GM23248 (cell line): ENCODE measurements around the gene CCDC9. TPM values are rescaled to one million over a fixed set of nuclear protein-coding genes. Genes with fewer than 3 reads are reported as not detected.

Source experiments
- DNase-seq: peaks from one replicate; pipeline ENCODE4 v3.0.0-alpha.2; 2015
- H2AFZ ChIP-seq: fragments of 200-600 bp; sonication (generic); 2 replicates; pipeline ENCODE4 v1.6.1; 2016; ENCODE audit warnings: antibody characterized with exemption
- H3F3A ChIP-seq: fragments of 200-600 bp; sonication (generic); 2 replicates; pipeline ENCODE4 v1.6.1; 2016; ENCODE audit warnings: mild to moderate bottlenecking, antibody characterized with exemption, mixed run types; ENCODE audit not compliant: insufficient read depth
- H3K27ac ChIP-seq: fragments of 200-600 bp; sonication (generic); 2 replicates; pipeline ENCODE4 v1.5.1; 2016; ENCODE audit warnings: mild to moderate bottlenecking
- H3K27me3 ChIP-seq: fragments of 200-600 bp; sonication (generic); replicated peaks from 2 replicates; pipeline ENCODE4 v1.6.1; 2016; ENCODE audit warnings: mild to moderate bottlenecking; ENCODE audit not compliant: insufficient read depth
- H3K36me3 ChIP-seq: fragments of 200-600 bp; sonication (generic); 2 replicates; pipeline ENCODE4 v1.6.1; 2016; ENCODE audit warnings: low read depth, mild to moderate bottlenecking
- H3K4me1 ChIP-seq: fragments of 200-600 bp; sonication (generic); 2 replicates; pipeline ENCODE4 v1.6.1; 2016; ENCODE audit warnings: mild to moderate bottlenecking; ENCODE audit not compliant: insufficient read depth
- H3K4me2 ChIP-seq: fragments of 200-600 bp; sonication (generic); one replicate; pipeline ENCODE4 v1.6.1; 2016; ENCODE audit warnings: mild to moderate bottlenecking; ENCODE audit not compliant: unreplicated experiment
- H3K4me3 ChIP-seq: fragments of 200-600 bp; sonication (generic); 2 replicates; pipeline ENCODE4 v1.5.1; 2016; ENCODE audit warnings: mild to moderate bottlenecking
- H3K79me2 ChIP-seq: fragments of 200-600 bp; sonication (generic); 2 replicates; pipeline ENCODE4 v1.6.1; 2016; ENCODE audit warnings: mild to moderate bottlenecking; ENCODE audit not compliant: insufficient read depth
- H3K9ac ChIP-seq: fragments of 200-600 bp; sonication (generic); 2 replicates; pipeline ENCODE4 v1.6.1; 2016; ENCODE audit warnings: mild to moderate bottlenecking
- H3K9me2 ChIP-seq: fragments of 200-600 bp; sonication (generic); 2 replicates; pipeline ENCODE4 v1.6.1; 2016; ENCODE audit warnings: mixed run types, mild to moderate bottlenecking, moderate library complexity; ENCODE audit not compliant: insufficient read depth
- H3K9me3 ChIP-seq: fragments of 200-600 bp; sonication (generic); one replicate; pipeline ENCODE4 v1.6.1; 2017; ENCODE audit warnings: low read depth
- H4K20me1 ChIP-seq: fragments of 200-600 bp; sonication (generic); 2 replicates; pipeline ENCODE4 v1.6.0; 2016; ENCODE audit not compliant: insufficient read depth
- EZH2 ChIP-seq: fragments of 200-600 bp; sonication (generic); IDR thresholded peaks from 2 replicates; pipeline ENCODE4 v1.6.1; 2018; ENCODE audit warnings: antibody characterized with exemption, mild to moderate bottlenecking; ENCODE audit not compliant: insufficient read depth, poor library complexity, severe bottlenecking
- EZH2phosphoT487 ChIP-seq: fragments of 200-600 bp; sonication (generic); IDR thresholded peaks from 2 replicates; pipeline ENCODE4 v1.6.1; 2018; ENCODE audit warnings: antibody characterized with exemption, moderate library complexity, mild to moderate bottlenecking, low read depth; ENCODE audit not compliant: insufficient read depth
- WGBS, 2 experiments: methylation state at CpG; one replicate each; pipeline ENCODE4 v1.1.6; 2015 to 2017; ENCODE audit warnings: low lambda C conversion rate in 2 of 2, low coverage in 1 of 2; ENCODE audit errors: missing lambda C conversion rate in 2 of 2; 5-methylcytosine and 5-hydroxymethylcytosine counted together
- in situ Hi-C: fragments of 300-500 bp; cut with MboI; formaldehyde crosslinking; loops from 2 replicates; pipeline ENCODE4 v1.15.0; 2020
- microRNA counts: library from miRNA; unstranded; fragments of <30 nt; microRNA quantifications from one replicate; lab custom pipeline; 2016
- microRNA-seq: library from miRNA; unstranded; fragments of <30 nt; microRNA quantifications from one replicate; pipeline ENCODE4, GENCODE V29; 2016; ENCODE audit warnings: borderline number of aligned reads
- polyA plus RNA-seq: library from polyadenylated mRNA; unstranded; fragments of >200 nt; fragmentation: Nextera tagmentation; extraction: Ambion mirVana; gene quantifications from 2 replicates; pipeline ENCODE4 v1.2.1, GENCODE V29; 2016
- small RNA-seq: library from RNA; depleted of rRNA; stranded (forward); fragments of <200 nt; gene quantifications from one replicate; pipeline ENCODE3, GENCODE V24; 2014; ENCODE audit warnings: low read depth, low replicate concordance
- total RNA-seq: library from RNA; depleted of rRNA; stranded (reverse); fragments of >200 nt; shearing (Covaris generic); gene quantifications from 2 replicates; pipeline ENCODE4 v1.2.3, GENCODE V29; 2014; rRNA removed

Gene CCDC9
- total and polyA plus RNA-seq, 2 experiments from 2014 or later = 4.1 to 11.1 TPM

GRCh38 chr19:47316513-47316912 is 60.2 kb downstream of the CCDC9 start:
- Histone ChIP-seq H3K9me3 (no peaks in the 10 kb centered on the region), H3K36me3 (no peaks in the 10 kb centered on the region), H3K4me3 (no peak overlapping the region), H3K4me2 (no peak overlapping the region), H3K79me2 (no peaks in the 10 kb centered on the region), H2AFZ (no peak overlapping the region), H3K4me1 (peaks cover 4% of the 10 kb centered on the region; the same call in 1 of the 2 replicates), H4K20me1 (no peaks in the 10 kb centered on the region), H3F3A (peaks cover 3% of the 10 kb centered on the region; the same call in 1 of the 2 replicates), H3K27me3 (no peaks in the 10 kb centered on the region), H3K9ac (no peak overlapping the region), H3K27ac (no peak overlapping the region), H3K9me2 (no peaks in the 10 kb centered on the region)
- no peak for DNase-seq
- WGBS, 2 experiments = 83 to 90% methylated on average over 4 of the region's 4 CpGs
- in situ Hi-C loops = no loop called here
- no peak for TF ChIP-seq EZH2phosphoT487
- no peak for TF ChIP-seq EZH2

GRCh38 chr19:47319923-47320871 is 63.9 kb downstream of the CCDC9 start:
- peaks cover 3% of the 10 kb centered on the region; the same call in 1 of the 2 replicates for H3F3A ChIP-seq
- DNase-seq = no peak
- no peak overlapping the region for H2AFZ ChIP-seq
- H3K27ac ChIP-seq = no peak overlapping the region
- in situ Hi-C loops = no loop called here
- WGBS, 2 experiments = 87 to 89% methylated on average over 46 of the region's 46 CpGs
- TF ChIP-seq EZH2 (no peak), EZH2phosphoT487 (no peak)
- H3K4me1 ChIP-seq = peaks cover 4% of the 10 kb centered on the region; the same call in 1 of the 2 replicates
- H3K79me2 ChIP-seq = no peaks in the 10 kb centered on the region
- no peaks in the 10 kb centered on the region for H4K20me1 ChIP-seq
- H3K27me3 ChIP-seq = no peaks in the 10 kb centered on the region
- no peaks in the 10 kb centered on the region for H3K36me3 ChIP-seq
- H3K9me3 ChIP-seq = no peaks in the 10 kb centered on the region
- no peak overlapping the region for H3K4me2 ChIP-seq
- H3K9ac ChIP-seq = no peak overlapping the region
- no peak overlapping the region for H3K4me3 ChIP-seq
- no peaks in the 10 kb centered on the region for H3K9me2 ChIP-seq

MicroRNAs encoded within 50 kb of the gene (microRNA counts, 767-probe panel; counts per million panel counts)
- microRNA hsa-miR-3190-5p (lab: Ali Mortazavi, UCI) = 447 counts per million, percentile 86 among the panel's probes with 10 or more counts

Small RNA genes within 50 kb of the gene (microRNA-seq; reads per million reads assigned to microRNA genes)
- gene MIR3190 (not detected), gene MIR3191 (not detected)

Small RNA genes within 50 kb of the gene (small RNA-seq; reads per million reads assigned to genes)
- not detected for gene MIR3190

Other genes starting within 250 kb of the CCDC9 start
- gene NPAS1, start 236.7 kb upstream of the CCDC9 start, total RNA-seq = 8.6 and 10.6 TPM in 2 replicates
- 21.1 and 23.2 TPM in 2 replicates for gene NPAS1, start 236.7 kb upstream of the CCDC9 start, polyA plus RNA-seq
- gene TMEM160, start 207.9 kb upstream of the CCDC9 start, total RNA-seq = 21.7 and 23.8 TPM in 2 replicates
- 57.8 and 64.1 TPM in 2 replicates for gene TMEM160, start 207.9 kb upstream of the CCDC9 start, polyA plus RNA-seq
- 9.1 and 9.9 TPM in 2 replicates for gene ZC3H4, start 142.7 kb upstream of the CCDC9 start, total RNA-seq
- gene ZC3H4, start 142.7 kb upstream of the CCDC9 start, polyA plus RNA-seq = 6.0 and 7.0 TPM in 2 replicates
- gene SAE1, start 125.7 kb upstream of the CCDC9 start, total RNA-seq = 132 and 177 TPM in 2 replicates
- gene SAE1, start 125.7 kb upstream of the CCDC9 start, polyA plus RNA-seq = 143 and 154 TPM in 2 replicates
- 11.9 and 14.6 TPM in 2 replicates for gene BBC3, start 25.3 kb upstream of the CCDC9 start, total RNA-seq
- 6.2 and 6.3 TPM in 2 replicates for gene BBC3, start 25.3 kb upstream of the CCDC9 start, polyA plus RNA-seq
- 2.9 and 5.2 TPM in 2 replicates for gene INAFM1, start 18.4 kb downstream of the CCDC9 start, total RNA-seq
- 14.1 and 14.5 TPM in 2 replicates for gene INAFM1, start 18.4 kb downstream of the CCDC9 start, polyA plus RNA-seq
- gene C5AR1, start 53.3 kb downstream of the CCDC9 start, total RNA-seq = 0.51 TPM in 1 of 2 replicates, not detected in the other
- 0.10 and 0.46 TPM in 2 replicates for gene C5AR1, start 53.3 kb downstream of the CCDC9 start, polyA plus RNA-seq
- 1.3 and 1.9 TPM in 2 replicates for gene C5AR2, start 75.7 kb downstream of the CCDC9 start, total RNA-seq
- 0.03 and 0.29 TPM in 2 replicates for gene C5AR2, start 75.7 kb downstream of the CCDC9 start, polyA plus RNA-seq
- gene DHX34, start 92.8 kb downstream of the CCDC9 start, total RNA-seq = 11.0 and 13.2 TPM in 2 replicates
- 7.7 TPM in 2 replicates for gene DHX34, start 92.8 kb downstream of the CCDC9 start, polyA plus RNA-seq
- gene MEIS3, start 163.0 kb downstream of the CCDC9 start, total RNA-seq = 51.5 and 56.1 TPM in 2 replicates
- 17.6 and 20.1 TPM in 2 replicates for gene MEIS3, start 163.0 kb downstream of the CCDC9 start, polyA plus RNA-seq
- gene SLC8A2, start 215.4 kb downstream of the CCDC9 start, total RNA-seq = 0.38 TPM in 1 of 2 replicates, not detected in the other
- gene SLC8A2, start 215.4 kb downstream of the CCDC9 start, polyA plus RNA-seq = 0.11 TPM in 1 of 2 replicates, not detected in the other
- 3.1 and 18.3 TPM in 2 replicates for gene KPTN, start 227.7 kb downstream of the CCDC9 start, total RNA-seq
- gene KPTN, start 227.7 kb downstream of the CCDC9 start, polyA plus RNA-seq = 7.2 and 9.6 TPM in 2 replicates